SK-N-SH treated with all-trans-retinoic acid at 6 μM for 48 hours (cell line): ENCODE measurements around the gene USP12.

Experiments used
- POU6F1 ChIP-seq: fragments of 250-450 bp; sonication (Bioruptor Pico); IDR thresholded peaks from 2 replicates; pipeline ENCODE4 v1.8.0; 2021; ENCODE audit warnings: low read depth, mild to moderate bottlenecking, moderate library complexity, borderline replicate concordance
- RARB ChIP-seq: fragments of 250-450 bp; sonication (Bioruptor Pico); IDR thresholded peaks from 2 replicates; pipeline ENCODE4 v1.8.0; 2021; ENCODE audit warnings: mild to moderate bottlenecking, moderate library complexity
- ZNF8 ChIP-seq: fragments of 450-650 bp; formaldehyde crosslinking; IDR thresholded peaks from 2 replicates; pipeline ENCODE4 v1.5.0; 2020; ENCODE audit warnings: mild to moderate bottlenecking, moderate library complexity

- TF ChIP-seq ZNF8 (no peak), POU6F1 (no peak), RARB (CRISPR knock-in tag) (no peak)
Measured at GRCh38 chr13:27139565-27139964, 32.0 kb downstream of the USP12 start.
